HepG2 (cell line): ENCODE results near the gene PYGL. TPM values are rescaled to one million over a fixed set of nuclear protein-coding genes. Genes with fewer than 3 reads are reported as not detected.

Source experiments
- CC2D1A ChIP-seq: sonication (generic); formaldehyde crosslinking; IDR thresholded peaks from 2 replicates; pipeline ENCODE4 v1.8.1; 2023; ENCODE audit warnings: mild to moderate bottlenecking, missing genetic modification reagents
- CERS6 ChIP-seq: sonication (generic); formaldehyde crosslinking; IDR thresholded peaks from 2 replicates; pipeline ENCODE4 v1.5.0; 2020; ENCODE audit warnings: missing genetic modification reagents
- E2F1 ChIP-seq: sonication (generic); formaldehyde crosslinking; IDR thresholded peaks from 2 replicates; pipeline ENCODE4 v1.5.0; 2020; ENCODE audit warnings: missing genetic modification reagents
- EP300 ChIP-seq, 3 experiments: sonication (generic) in 1 of 3; formaldehyde crosslinking in 1 of 3; IDR thresholded peaks; 2 replicates each; pipeline versions ENCODE4 v1.5.1 to v1.6.1; 2011 to 2020; ENCODE audit warnings: low read depth in 2 of 3, low read length in 2 of 3, borderline replicate concordance in 1 of 3, improper control_type of control experiment in 1 of 3, mild to moderate bottlenecking in 1 of 3, missing genetic modification reagents in 1 of 3, moderate library complexity in 1 of 3
- HMGXB3 ChIP-seq: sonication (generic); formaldehyde crosslinking; IDR thresholded peaks from 2 replicates; pipeline ENCODE4 v1.4.0; 2020; ENCODE audit warnings: missing genetic modification reagents, borderline replicate concordance
- MAZ ChIP-seq, 2 experiments: sonication (generic) in 1 of 2; formaldehyde crosslinking in 1 of 2; IDR thresholded peaks; 2 replicates each; pipeline versions ENCODE4 v1.5.0 to v1.6.1; 2012 to 2020; ENCODE audit warnings: low read depth in 2 of 2, mild to moderate bottlenecking in 2 of 2, borderline replicate concordance in 1 of 2, improper control_type of control experiment in 1 of 2, low read length in 1 of 2, missing genetic modification reagents in 1 of 2, moderate library complexity in 1 of 2
- PHF21A ChIP-seq: sonication (generic); formaldehyde crosslinking; IDR thresholded peaks from 2 replicates; pipeline ENCODE4 v1.5.0; 2020; ENCODE audit warnings: mild to moderate bottlenecking, missing genetic modification reagents
- RARG ChIP-seq: sonication (generic); formaldehyde crosslinking; IDR thresholded peaks from 2 replicates; pipeline ENCODE4 v1.4.0; 2020; ENCODE audit warnings: low read depth, mild to moderate bottlenecking, missing genetic modification reagents
- REL ChIP-seq: sonication (generic); formaldehyde crosslinking; conservative IDR thresholded peaks from 2 replicates; pipeline ENCODE4 v1.8.0; 2022; ENCODE audit warnings: mild to moderate bottlenecking, missing genetic modification reagents, moderate library complexity
- SAFB2 ChIP-seq: sonication (generic); formaldehyde crosslinking; IDR thresholded peaks from 2 replicates; pipeline ENCODE4 v1.5.1; 2020; ENCODE audit warnings: missing genetic modification reagents, low read depth, mild to moderate bottlenecking, borderline replicate concordance
- SAP130 ChIP-seq: IDR thresholded peaks from 2 replicates; pipeline ENCODE4 v1.6.1; 2016; ENCODE audit warnings: low read depth
- SMAD1 ChIP-seq: sonication (generic); formaldehyde crosslinking; IDR thresholded peaks from 2 replicates; pipeline ENCODE4 v1.4.0; 2020; ENCODE audit warnings: missing genetic modification reagents, low read depth, mild to moderate bottlenecking, borderline replicate concordance
- TBL1XR1 ChIP-seq: fragments of 150-350 bp; IDR thresholded peaks from 2 replicates; pipeline ENCODE4 v1.6.1; 2014; ENCODE audit warnings: borderline replicate concordance, low read length; ENCODE audit not compliant: partially characterized antibody
- ZBTB7B ChIP-seq: sonication (generic); formaldehyde crosslinking; IDR thresholded peaks from 2 replicates; pipeline ENCODE4 v1.4.0; 2020; ENCODE audit warnings: missing genetic modification reagents
- ZNF276 ChIP-seq: sonication (generic); formaldehyde crosslinking; IDR thresholded peaks from 2 replicates; pipeline ENCODE4 v1.4.0; 2020; ENCODE audit warnings: mild to moderate bottlenecking, low read depth, missing genetic modification reagents
- ZNF282 ChIP-seq: fragments of 450-650 bp; IDR thresholded peaks from 2 replicates; pipeline ENCODE4 v1.6.1; 2018; ENCODE audit not compliant: partially characterized antibody
- ZNF562 ChIP-seq: sonication (generic); formaldehyde crosslinking; IDR thresholded peaks from 2 replicates; pipeline ENCODE4 v1.8.0; 2022; ENCODE audit warnings: missing genetic modification reagents, borderline replicate concordance
- ZNF782 ChIP-seq: sonication (generic); formaldehyde crosslinking; IDR thresholded peaks from 2 replicates; pipeline ENCODE4 v1.4.0; 2020; ENCODE audit warnings: missing genetic modification reagents, mild to moderate bottlenecking, borderline replicate concordance
- ZNF788 ChIP-seq: sonication (generic); formaldehyde crosslinking; IDR thresholded peaks from 2 replicates; pipeline ENCODE4 v1.5.0; 2020; ENCODE audit warnings: mild to moderate bottlenecking, missing genetic modification reagents, borderline replicate concordance
- polyA plus RNA-seq, 8 experiments: library from polyadenylated mRNA; depleted of rRNA in 3 of 8; stranded (reverse) in 7 of 8; unstranded in 1 of 8; fragments of >200 nt; fragmentation: Illumina TruSeq in 4 of 8; extraction: Trizol in 4 of 8; gene quantifications; 2 replicates each; pipeline versions ENCODE4 v1.2.1 to v1.2.3, GENCODE V29; 2011 to 2016; ENCODE audit warnings: low read depth in 4 of 8, missing spikeins in 1 of 8, mixed read lengths in 1 of 8; ENCODE audit not compliant: insufficient read depth in 1 of 8
- total RNA-seq, 5 experiments: library from RNA; depleted of rRNA; stranded (reverse); fragments of >200 nt; fragmentation: Illumina TruSeq; extraction: Trizol; gene quantifications; 2 replicates each; pipeline ENCODE4 v1.2.3, GENCODE V29; 2016; ENCODE audit warnings: low read depth in 1 of 5

Gene PYGL
- total and polyA plus RNA-seq, 2 of the 13 experiments (the other 11 are each of a cell fraction or from before 2014, with no cell fraction given): 98.4 to 110 TPM

- no peak for TF ChIP-seq RARG (CRISPR knock-in tag)
- no peak for TF ChIP-seq E2F1 (CRISPR knock-in tag)
- no peak for TF ChIP-seq MAZ (IDR thresholded peaks at IDR 0.05; ENCODE audit: borderline replicate concordance, low read depth, low read length)
- TF ChIP-seq MAZ (CRISPR knock-in tag; IDR thresholded peaks at IDR 0.05; ENCODE audit: low read depth): peak; percentile 42; the same call in 1 of the 2 replicates
- no peak for TF ChIP-seq REL (CRISPR knock-in tag)
- TF ChIP-seq ZBTB7B (CRISPR knock-in tag): peak; percentile 48; the same call in 1 of the 2 replicates
- peak; percentile 49; the same call in 1 of the 2 replicates for TF ChIP-seq ZNF788 (CRISPR knock-in tag)
- no peak for TF ChIP-seq ZNF782 (CRISPR knock-in tag)
- TF ChIP-seq HMGXB3 (CRISPR knock-in tag): no peak
- TF ChIP-seq SMAD1 (CRISPR knock-in tag): no peak
- TF ChIP-seq SAFB2 (CRISPR knock-in tag): no peak
- TF ChIP-seq CERS6 (CRISPR knock-in tag): no peak
- no peak for TF ChIP-seq ZNF562 (CRISPR knock-in tag)
- peak; percentile 91 for TF ChIP-seq TBL1XR1
- peak; percentile 85 for TF ChIP-seq SAP130 (CRISPR knock-in tag)
- TF ChIP-seq ZNF282: no peak
- TF ChIP-seq ZNF276 (CRISPR knock-in tag): no peak
- TF ChIP-seq EP300 (IDR thresholded peaks at IDR 0.05; ENCODE audit: low read depth in 2 of 2, low read length in 2 of 2): peak; percentile 58 to 85
- TF ChIP-seq EP300 (CRISPR knock-in tag; IDR thresholded peaks at IDR 0.05; ENCODE audit: borderline replicate concordance): peak; percentile 23; the same call in 1 of the 2 replicates
- no peak for TF ChIP-seq CC2D1A (CRISPR knock-in tag)
- peak; percentile 89 for TF ChIP-seq PHF21A (CRISPR knock-in tag)
These were observed 8.9 kb downstream of the PYGL start (continued) for GRCh38 chr14:50935126-50936015.
